ENCODE measurements around the gene NXPH2. TPM values are rescaled to one million over a fixed set of nuclear protein-coding genes. Genes with fewer than 3 reads are reported as not detected.

The NXPH2 gene
- total RNA-seq, 1 experiment from 2014 or later: 0.94 TPM

DNA sequence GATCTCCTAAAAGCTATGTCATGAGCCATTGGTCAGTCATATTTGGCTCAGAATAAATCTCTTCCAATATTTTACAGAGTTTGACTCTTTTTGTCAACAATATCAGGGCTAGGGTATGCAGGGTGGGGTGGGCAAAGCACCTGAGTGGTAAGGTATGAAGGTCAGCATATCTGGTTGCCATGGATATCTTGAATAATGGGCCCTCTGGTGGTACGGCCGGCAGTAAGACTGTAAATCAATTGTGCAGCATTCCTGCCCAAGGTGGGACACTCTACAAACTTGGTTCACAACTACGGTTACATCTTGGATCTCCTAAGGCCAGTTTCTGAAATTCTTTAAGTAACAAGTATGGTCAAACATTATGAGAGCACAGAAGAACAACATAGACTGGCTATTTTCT lies 159.1 kb downstream of the NXPH2 start:
- ChIA-PET CTCF (no interaction called here), POLR2A (no interaction called here)
- peak; percentile 52; the same call in 1 of the 2 replicates for ATAC-seq
- Mint-ChIP-seq H3K27ac (no peak overlapping the region), H3K27me3 (ENCODE audit: low read depth) (no peaks in the 10 kb centered on the region), H3K4me3 (no peak overlapping the region), H3K36me3 (no peaks in the 10 kb centered on the region), H3K9me3 (no peaks in the 10 kb centered on the region), H3K4me1 (no peaks in the 10 kb centered on the region)
- no peak for DNase-seq (ENCODE audit: low spot score)
- TF ChIP-seq SMAD3 (CRISPR knock-in tag; IDR thresholded peaks at IDR 0.05; ENCODE audit: borderline replicate concordance) (no peak), CREM (CRISPR knock-in tag; IDR thresholded peaks at IDR 0.05) (no peak), ZNF416 (CRISPR knock-in tag; IDR thresholded peaks at IDR 0.05) (no peak), ZNF396 (CRISPR knock-in tag; IDR thresholded peaks at IDR 0.05; ENCODE audit: borderline replicate concordance) (no peak), SOX15 (CRISPR knock-in tag; IDR thresholded peaks at IDR 0.05) (no peak), ETV6 (CRISPR knock-in tag; IDR thresholded peaks at IDR 0.05) (no peak), ZNF138 (CRISPR knock-in tag; conservative IDR thresholded peaks at IDR 0.05) (no peak), ESRRA (CRISPR knock-in tag; IDR thresholded peaks at IDR 0.05; ENCODE audit: borderline replicate concordance) (no peak), ZBTB21 (CRISPR knock-in tag; IDR thresholded peaks at IDR 0.05; ENCODE audit: borderline replicate concordance) (no peak), NFATC4 (CRISPR knock-in tag; IDR thresholded peaks at IDR 0.05) (no peak)
- TF ChIP-seq, protein P1, sequence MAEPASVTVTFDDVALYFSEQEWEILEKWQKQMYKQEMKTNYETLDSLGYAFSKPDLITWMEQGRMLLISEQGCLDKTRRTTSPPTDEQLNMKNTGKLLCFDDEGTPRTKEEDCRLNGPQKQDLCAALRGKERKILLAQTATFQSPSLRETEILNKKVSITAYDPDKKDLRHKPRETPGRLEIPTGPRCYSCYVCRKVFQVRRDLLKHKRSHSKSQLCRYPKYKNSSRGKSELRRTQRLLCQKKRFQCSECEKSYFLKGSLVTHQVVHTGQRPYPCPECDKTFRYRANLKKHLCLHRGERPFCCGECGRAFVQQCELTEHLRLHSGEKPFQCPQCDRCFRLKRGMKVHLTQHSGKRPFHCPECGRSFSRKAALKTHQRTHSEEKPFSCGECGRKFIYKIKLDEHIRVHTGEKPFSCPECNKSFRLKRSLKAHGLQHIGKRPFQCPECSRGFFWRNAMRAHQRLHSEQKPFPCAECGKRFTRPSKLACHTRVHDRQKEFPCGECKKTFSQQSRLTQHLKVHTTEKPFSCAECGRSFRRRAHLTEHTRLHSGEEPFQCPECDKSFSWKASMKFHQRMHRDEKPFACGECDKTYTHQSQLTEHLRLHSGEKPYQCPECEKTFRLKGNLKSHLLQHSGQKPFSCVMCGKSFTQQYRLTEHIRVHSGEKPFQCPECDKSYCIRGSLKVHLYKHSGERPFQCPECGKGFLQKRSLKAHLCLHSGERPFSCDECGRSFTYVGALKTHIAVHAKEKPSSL (CRISPR knock-in tag; conservative IDR thresholded peaks at IDR 0.05): no peak
- TF ChIP-seq, protein P2, sequence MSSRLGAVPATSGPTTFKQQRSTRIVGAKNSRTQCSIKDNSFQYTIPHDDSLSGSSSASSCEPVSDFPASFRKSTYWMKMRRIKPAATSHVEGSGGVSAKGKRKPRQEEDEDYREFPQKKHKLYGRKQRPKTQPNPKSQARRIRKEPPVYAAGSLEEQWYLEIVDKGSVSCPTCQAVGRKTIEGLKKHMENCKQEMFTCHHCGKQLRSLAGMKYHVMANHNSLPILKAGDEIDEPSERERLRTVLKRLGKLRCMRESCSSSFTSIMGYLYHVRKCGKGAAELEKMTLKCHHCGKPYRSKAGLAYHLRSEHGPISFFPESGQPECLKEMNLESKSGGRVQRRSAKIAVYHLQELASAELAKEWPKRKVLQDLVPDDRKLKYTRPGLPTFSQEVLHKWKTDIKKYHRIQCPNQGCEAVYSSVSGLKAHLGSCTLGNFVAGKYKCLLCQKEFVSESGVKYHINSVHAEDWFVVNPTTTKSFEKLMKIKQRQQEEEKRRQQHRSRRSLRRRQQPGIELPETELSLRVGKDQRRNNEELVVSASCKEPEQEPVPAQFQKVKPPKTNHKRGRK (CRISPR knock-in tag; IDR thresholded peaks at IDR 0.05; ENCODE audit: borderline replicate concordance): no peak
- TF ChIP-seq, protein P3, sequence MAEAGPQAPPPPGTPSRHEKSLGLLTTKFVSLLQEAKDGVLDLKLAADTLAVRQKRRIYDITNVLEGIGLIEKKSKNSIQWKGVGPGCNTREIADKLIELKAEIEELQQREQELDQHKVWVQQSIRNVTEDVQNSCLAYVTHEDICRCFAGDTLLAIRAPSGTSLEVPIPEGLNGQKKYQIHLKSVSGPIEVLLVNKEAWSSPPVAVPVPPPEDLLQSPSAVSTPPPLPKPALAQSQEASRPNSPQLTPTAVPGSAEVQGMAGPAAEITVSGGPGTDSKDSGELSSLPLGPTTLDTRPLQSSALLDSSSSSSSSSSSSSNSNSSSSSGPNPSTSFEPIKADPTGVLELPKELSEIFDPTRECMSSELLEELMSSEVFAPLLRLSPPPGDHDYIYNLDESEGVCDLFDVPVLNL (CRISPR knock-in tag; IDR thresholded peaks at IDR 0.05; ENCODE audit: borderline replicate concordance, low read depth): no peak
- TF ChIP-seq, protein P4, sequence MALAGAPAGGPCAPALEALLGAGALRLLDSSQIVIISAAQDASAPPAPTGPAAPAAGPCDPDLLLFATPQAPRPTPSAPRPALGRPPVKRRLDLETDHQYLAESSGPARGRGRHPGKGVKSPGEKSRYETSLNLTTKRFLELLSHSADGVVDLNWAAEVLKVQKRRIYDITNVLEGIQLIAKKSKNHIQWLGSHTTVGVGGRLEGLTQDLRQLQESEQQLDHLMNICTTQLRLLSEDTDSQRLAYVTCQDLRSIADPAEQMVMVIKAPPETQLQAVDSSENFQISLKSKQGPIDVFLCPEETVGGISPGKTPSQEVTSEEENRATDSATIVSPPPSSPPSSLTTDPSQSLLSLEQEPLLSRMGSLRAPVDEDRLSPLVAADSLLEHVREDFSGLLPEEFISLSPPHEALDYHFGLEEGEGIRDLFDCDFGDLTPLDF (CRISPR knock-in tag; IDR thresholded peaks at IDR 0.05): no peak

DNA sequence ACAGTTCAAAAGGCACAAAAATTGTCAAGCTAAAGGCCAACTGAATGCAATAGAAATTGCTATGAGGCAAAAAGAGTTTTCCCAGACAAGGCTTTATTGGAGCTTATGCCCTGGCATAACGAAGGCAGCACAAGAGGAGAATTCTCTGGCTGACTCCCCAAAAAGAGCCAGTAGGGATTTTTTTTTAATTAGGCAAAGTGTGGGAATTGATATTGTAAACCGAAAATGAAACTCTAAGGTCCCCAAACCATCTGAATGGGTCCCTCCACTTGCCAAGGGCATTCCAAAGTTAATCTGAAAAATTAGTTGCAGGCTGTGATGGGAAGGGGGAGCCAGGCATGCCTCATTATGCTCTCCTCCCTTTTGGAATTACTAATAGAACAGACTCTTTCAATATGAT lies 159.8 kb downstream of the NXPH2 start:
- TF ChIP-seq ATF1 (CRISPR knock-in tag; IDR thresholded peaks at IDR 0.05) (no peak), NR2C2 (CRISPR knock-in tag; IDR thresholded peaks at IDR 0.05) (no peak), NR1H2 (CRISPR knock-in tag; IDR thresholded peaks at IDR 0.05) (no peak), TEAD1 (CRISPR knock-in tag; IDR thresholded peaks at IDR 0.05) (no peak)
- TF ChIP-seq, protein P5, sequence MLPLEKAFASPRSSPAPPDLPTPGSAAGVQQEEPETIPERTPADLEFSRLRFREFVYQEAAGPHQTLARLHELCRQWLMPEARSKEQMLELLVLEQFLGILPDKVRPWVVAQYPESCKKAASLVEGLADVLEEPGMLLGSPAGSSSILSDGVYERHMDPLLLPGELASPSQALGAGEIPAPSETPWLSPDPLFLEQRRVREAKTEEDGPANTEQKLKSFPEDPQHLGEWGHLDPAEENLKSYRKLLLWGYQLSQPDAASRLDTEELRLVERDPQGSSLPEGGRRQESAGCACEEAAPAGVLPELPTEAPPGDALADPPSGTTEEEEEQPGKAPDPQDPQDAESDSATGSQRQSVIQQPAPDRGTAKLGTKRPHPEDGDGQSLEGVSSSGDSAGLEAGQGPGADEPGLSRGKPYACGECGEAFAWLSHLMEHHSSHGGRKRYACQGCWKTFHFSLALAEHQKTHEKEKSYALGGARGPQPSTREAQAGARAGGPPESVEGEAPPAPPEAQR (CRISPR knock-in tag; IDR thresholded peaks at IDR 0.05): no peak
- TF ChIP-seq, protein P6, sequence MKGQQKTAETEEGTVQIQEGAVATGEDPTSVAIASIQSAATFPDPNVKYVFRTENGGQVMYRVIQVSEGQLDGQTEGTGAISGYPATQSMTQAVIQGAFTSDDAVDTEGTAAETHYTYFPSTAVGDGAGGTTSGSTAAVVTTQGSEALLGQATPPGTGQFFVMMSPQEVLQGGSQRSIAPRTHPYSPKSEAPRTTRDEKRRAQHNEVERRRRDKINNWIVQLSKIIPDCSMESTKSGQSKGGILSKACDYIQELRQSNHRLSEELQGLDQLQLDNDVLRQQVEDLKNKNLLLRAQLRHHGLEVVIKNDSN (CRISPR knock-in tag; IDR thresholded peaks at IDR 0.05): no peak
- Mint-ChIP-seq H3K4me1 (no peaks in the 10 kb centered on the region), H3K36me3 (no peaks in the 10 kb centered on the region), H3K9me3 (no peaks in the 10 kb centered on the region), H3K27ac (no peak overlapping the region), H3K27me3 (ENCODE audit: low read depth) (no peaks in the 10 kb centered on the region), H3K4me3 (no peak overlapping the region)
- DNase-seq (ENCODE audit: low spot score) (no peak), ATAC-seq (no peak)
- ChIA-PET POLR2A (no interaction called here), CTCF (no interaction called here)

Data from WTC11 (cell line).